HepG2 (cell line): Measurements from ENCODE around the gene TRIM7. TPM values are rescaled to one million over a fixed set of nuclear protein-coding genes. Genes with fewer than 3 reads are reported as not detected.
A peak's percentile ranks its signal among the peaks of the same experiment; 100 is the strongest.

Source experiments
- AKNA ChIP-seq: sonication (generic); formaldehyde crosslinking; IDR thresholded peaks from 2 replicates; pipeline ENCODE4 v1.4.0; 2020; ENCODE audit warnings: missing genetic modification reagents, borderline replicate concordance
- FOXP1 ChIP-seq, 2 experiments: fragments of 450-650 bp in 1 of 2; IDR thresholded peaks; 2 replicates each; pipeline ENCODE4 v1.6.1; 2017 to 2018; ENCODE audit warnings: antibody characterized with exemption in 1 of 2
- HDAC2 ChIP-seq: sonication (generic); formaldehyde crosslinking; IDR thresholded peaks from 2 replicates; pipeline ENCODE4 v1.4.0; 2020; ENCODE audit warnings: missing genetic modification reagents
- KDM2A ChIP-seq: sonication (generic); formaldehyde crosslinking; IDR thresholded peaks from 2 replicates; pipeline ENCODE4 v1.4.0; 2020; ENCODE audit warnings: low read depth, missing genetic modification reagents, borderline replicate concordance
- KDM5B ChIP-seq: sonication (generic); formaldehyde crosslinking; IDR thresholded peaks from 2 replicates; pipeline ENCODE4 v1.4.0; 2020; ENCODE audit warnings: missing genetic modification reagents, mild to moderate bottlenecking, borderline replicate concordance
- MXD1 ChIP-seq: sonication (generic); formaldehyde crosslinking; IDR thresholded peaks from 2 replicates; pipeline ENCODE4 v1.4.0; 2020; ENCODE audit warnings: mild to moderate bottlenecking, missing genetic modification reagents
- RCOR2 ChIP-seq: IDR thresholded peaks from 2 replicates; pipeline ENCODE4 v1.6.1; 2016; ENCODE audit warnings: missing biosample characterization, missing genetic modification reagents
- RXRB ChIP-seq: IDR thresholded peaks from 2 replicates; pipeline ENCODE4 v1.6.1; 2016; ENCODE audit warnings: borderline replicate concordance, missing genetic modification reagents, missing compliant biosample characterization
- TEF ChIP-seq: sonication (generic); formaldehyde crosslinking; IDR thresholded peaks from 2 replicates; pipeline ENCODE4 v1.5.0; 2020; ENCODE audit warnings: missing genetic modification reagents
- TFDP2 ChIP-seq: sonication (generic); formaldehyde crosslinking; IDR thresholded peaks from 2 replicates; pipeline ENCODE4 v1.4.0; 2020; ENCODE audit warnings: missing genetic modification reagents
- USF2 ChIP-seq, 2 experiments: sonication (generic) in 1 of 2; formaldehyde crosslinking in 1 of 2; IDR thresholded peaks; 2 replicates each; pipeline versions ENCODE4 v1.5.1 to v1.6.1; 2011 to 2020; ENCODE audit warnings: borderline replicate concordance in 1 of 2, low read depth in 1 of 2, low read length in 1 of 2, mild to moderate bottlenecking in 1 of 2, missing genetic modification reagents in 1 of 2, moderate library complexity in 1 of 2
- ZFP36L2 ChIP-seq: sonication (generic); formaldehyde crosslinking; IDR thresholded peaks from 2 replicates; pipeline ENCODE4 v1.4.0; 2020; ENCODE audit warnings: missing genetic modification reagents
- ZFP37 ChIP-seq: sonication (generic); formaldehyde crosslinking; IDR thresholded peaks from 2 replicates; pipeline ENCODE4 v1.4.0; 2020; ENCODE audit warnings: missing genetic modification reagents, borderline replicate concordance
- ZNF34 ChIP-seq: sonication (generic); formaldehyde crosslinking; IDR thresholded peaks from 2 replicates; pipeline ENCODE4 v1.4.0; 2020; ENCODE audit warnings: mild to moderate bottlenecking, missing genetic modification reagents, borderline replicate concordance
- ZNF709 ChIP-seq: sonication (generic); formaldehyde crosslinking; IDR thresholded peaks from 2 replicates; pipeline ENCODE4 v1.5.0; 2020; ENCODE audit warnings: mild to moderate bottlenecking, missing genetic modification reagents
- ZNF737 ChIP-seq: sonication (generic); formaldehyde crosslinking; IDR thresholded peaks from 2 replicates; pipeline ENCODE4 v1.5.0; 2020; ENCODE audit warnings: missing genetic modification reagents, mild to moderate bottlenecking, borderline replicate concordance
- polyA plus RNA-seq, 8 experiments: library from polyadenylated mRNA; depleted of rRNA in 3 of 8; stranded (reverse) in 7 of 8; unstranded in 1 of 8; fragments of >200 nt; fragmentation: Illumina TruSeq in 4 of 8; extraction: Trizol in 4 of 8; gene quantifications; 2 replicates each; pipeline versions ENCODE4 v1.2.1 to v1.2.3, GENCODE V29; 2011 to 2016; ENCODE audit warnings: low read depth in 4 of 8, missing spikeins in 1 of 8, mixed read lengths in 1 of 8; ENCODE audit not compliant: insufficient read depth in 1 of 8
- total RNA-seq, 5 experiments: library from RNA; depleted of rRNA; stranded (reverse); fragments of >200 nt; fragmentation: Illumina TruSeq; extraction: Trizol; gene quantifications; 2 replicates each; pipeline ENCODE4 v1.2.3, GENCODE V29; 2016; ENCODE audit warnings: low read depth in 1 of 5

Gene TRIM7
- total and polyA plus RNA-seq, 2 of the 13 experiments (the other 11 are each of a cell fraction or from before 2014, with no cell fraction given), result 0.13 TPM; not detected in 1

- peak; percentile 79; the same call in 1 of the 2 replicates for TF ChIP-seq AKNA (CRISPR knock-in tag)
- TF ChIP-seq KDM2A (CRISPR knock-in tag), result peak; percentile 93
- TF ChIP-seq KDM5B, result peak; percentile 56; the same call in 1 of the 2 replicates
- peak; percentile 37; the same call in 1 of the 2 replicates for TF ChIP-seq MXD1 (CRISPR knock-in tag)
- peak; percentile 76; the same call in 1 of the 2 replicates for TF ChIP-seq RCOR2 (CRISPR knock-in tag)
- TF ChIP-seq ZFP36L2 (CRISPR knock-in tag), result no peak
- no peak; the same call in 1 of the 2 replicates for TF ChIP-seq TFDP2 (CRISPR knock-in tag)
- TF ChIP-seq FOXP1 (IDR thresholded peaks at IDR 0.05), result no peak
- TF ChIP-seq FOXP1 (CRISPR knock-in tag; IDR thresholded peaks at IDR 0.05), result peak; percentile 29; the same call in 1 of the 2 replicates
- TF ChIP-seq RXRB (CRISPR knock-in tag), result peak; percentile 63
- peak; percentile 83; the same call in 1 of the 2 replicates for TF ChIP-seq ZNF34
- no peak; the same call in 1 of the 2 replicates for TF ChIP-seq ZNF737 (CRISPR knock-in tag)
- peak; percentile 65; the same call in 1 of the 2 replicates for TF ChIP-seq TEF (CRISPR knock-in tag)
- no peak for TF ChIP-seq USF2 (IDR thresholded peaks at IDR 0.05; ENCODE audit: low read depth, low read length)
- 0 out of 2 replicates have a peak, but pooled peaks have one; percentile 4 for TF ChIP-seq USF2 (CRISPR knock-in tag; IDR thresholded peaks at IDR 0.05; ENCODE audit: borderline replicate concordance)
- peak; percentile 79; the same call in 1 of the 2 replicates for TF ChIP-seq ZNF709 (CRISPR knock-in tag)
- peak; percentile 21; the same call in 1 of the 2 replicates for TF ChIP-seq HDAC2 (CRISPR knock-in tag)
- no peak; the same call in 1 of the 2 replicates for TF ChIP-seq ZFP37 (CRISPR knock-in tag)
Measured at GRCh38 chr5:181221792-181222629, 17.0 kb upstream of the TRIM7 start (continued).
